GM18907 (cell line): ENCODE results near the gene SLMAP.
A peak's percentile ranks its signal among the peaks of the same experiment; 100 is the strongest.

ENCODE experiments used
- ATAC-seq: cut with Tn5 transposase; IDR thresholded peaks from one replicate; pipeline ENCODE4 v1.9.1; 2021; ENCODE audit warnings: mild to moderate bottlenecking, moderate library complexity; ENCODE audit not compliant: unreplicated experiment

Gene SLMAP

GRCh38 chr3:57752307-57752706 is 3.8 kb upstream of the SLMAP start:
- no peak for ATAC-seq

- ATAC-seq: no peak
Measured at GRCh38 chr3:57753016-57753415, 3.1 kb upstream of the SLMAP start.

GRCh38 chr3:57755368-57755675 is 787 bp upstream of the SLMAP start:
- ATAC-seq: no peak

GRCh38 chr3:57756528-57757401 is 656 bp downstream of the SLMAP start:
- ATAC-seq: peak; percentile 25

GRCh38 chr3:57757642-57758297 is 1.7 kb downstream of the SLMAP start:
- ATAC-seq: no peak

- no peak for ATAC-seq
Measured at GRCh38 chr3:57758686-57759085, 2.6 kb downstream of the SLMAP start.

GRCh38 chr3:57764794-57765193 is 8.7 kb downstream of the SLMAP start:
- no peak for ATAC-seq

- ATAC-seq: no peak
Measured at GRCh38 chr3:57768595-57768994, 12.5 kb downstream of the SLMAP start.

GRCh38 chr3:57770009-57770827 is 14.1 kb downstream of the SLMAP start:
- ATAC-seq: no peak

- ATAC-seq: no peak
Measured at GRCh38 chr3:57772251-57772650, 16.1 kb downstream of the SLMAP start.

- no peak for ATAC-seq
Measured at GRCh38 chr3:57777774-57778173, 21.7 kb downstream of the SLMAP start.

GRCh38 chr3:57778494-57778893 is 22.4 kb downstream of the SLMAP start:
- no peak for ATAC-seq

- ATAC-seq: no peak
Measured at GRCh38 chr3:57779666-57780065, 23.6 kb downstream of the SLMAP start.

- no peak for ATAC-seq
Measured at GRCh38 chr3:57783186-57784088, 27.3 kb downstream of the SLMAP start.

GRCh38 chr3:57784089-57784735 is 28.1 kb downstream of the SLMAP start:
- no peak for ATAC-seq

- ATAC-seq: no peak
Measured at GRCh38 chr3:57785446-57785845, 29.3 kb downstream of the SLMAP start.

GRCh38 chr3:57787867-57788623 is 31.9 kb downstream of the SLMAP start:
- peak; percentile 92 for ATAC-seq

GRCh38 chr3:57788624-57789018 is 32.5 kb downstream of the SLMAP start:
- no peak for ATAC-seq

GRCh38 chr3:57791245-57791644 is 35.1 kb downstream of the SLMAP start:
- no peak for ATAC-seq
